Hypothalamus (tissue), 51 donors: ENCODE measurements around the gene NSMCE3.

Experiments
- DNase-seq, 51 donors: peaks; one replicate each; lab custom pipeline; 2025; lab: John Stamatoyannopoulos, UW

The NSMCE3 gene

DNA sequence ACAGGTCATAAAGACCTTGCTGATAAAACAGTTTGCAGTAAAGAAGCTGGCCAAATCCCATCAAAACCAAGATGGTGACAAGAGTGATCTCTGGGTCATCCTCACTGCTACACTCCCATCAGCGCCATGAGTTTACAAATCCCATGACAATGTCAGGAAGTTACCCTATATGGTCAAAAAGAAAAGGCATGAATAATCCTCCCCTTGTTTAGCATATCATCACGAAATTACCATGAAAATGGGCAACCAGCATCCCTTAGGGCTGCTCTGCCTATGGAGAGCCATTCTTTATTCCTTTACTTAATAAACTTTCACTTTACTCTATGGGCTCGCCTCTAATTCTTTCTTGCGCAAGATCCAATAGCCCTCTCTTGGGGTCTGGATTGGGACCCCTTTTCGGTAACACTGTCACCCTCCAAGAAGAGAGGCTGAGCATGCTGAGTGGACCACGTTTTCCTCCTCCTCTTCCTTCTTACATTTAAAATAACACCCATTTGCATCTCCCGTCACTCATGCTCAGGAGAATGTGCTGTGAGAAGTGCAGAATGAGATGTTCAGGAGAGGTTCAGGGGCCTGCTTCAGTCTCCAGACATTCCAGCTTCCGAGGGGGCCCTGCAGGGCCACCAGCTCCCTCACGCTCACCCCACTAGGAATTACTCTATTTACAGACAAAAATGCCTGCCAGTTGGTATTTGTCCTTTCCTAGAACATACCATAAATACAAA lies 47.3 kb downstream of the NSMCE3 start:
- no peak for DNase-seq

GRCh38 chr15:29220852-29221251 lies 48.8 kb downstream of the NSMCE3 start:
- peak in 2 of 51 donors; percentile 7 to 25 for DNase-seq

- no peak for DNase-seq
Observed at GRCh38 chr15:29216955-29217354, 52.7 kb downstream of the NSMCE3 start.
